GM06990 (cell line): Measurements from ENCODE around the gene MYO7A.

Source experiments
- DNase-seq: peaks from one replicate; pipeline ENCODE4 v3.0.0-alpha.2; 2011; ENCODE audit not compliant: insufficient read length; ENCODE audit errors: extremely low read depth
- H3K27me3 ChIP-seq: replicated peaks from 2 replicates; pipeline ENCODE4 v1.6.0; 2011; ENCODE audit warnings: low read length; ENCODE audit not compliant: control insufficient read depth, insufficient read depth
- H3K36me3 ChIP-seq: 2 replicates; pipeline ENCODE4 v1.5.1; 2011; ENCODE audit warnings: low read length; ENCODE audit not compliant: control insufficient read depth, insufficient read depth
- H3K4me3 ChIP-seq: replicated peaks from 2 replicates; pipeline ENCODE4 v1.5.1; 2011; ENCODE audit warnings: low read depth, mild to moderate bottlenecking, control low read depth, low read length
- TF ChIP-seq, protein P1 (sequence below): IDR thresholded peaks from 2 replicates; pipeline ENCODE4 v1.5.1; 2011; ENCODE audit warnings: low read length, control low read depth, mild to moderate bottlenecking, inconsistent platforms; ENCODE audit not compliant: insufficient read depth, poor library complexity, severe bottlenecking

Gene MYO7A

DNA sequence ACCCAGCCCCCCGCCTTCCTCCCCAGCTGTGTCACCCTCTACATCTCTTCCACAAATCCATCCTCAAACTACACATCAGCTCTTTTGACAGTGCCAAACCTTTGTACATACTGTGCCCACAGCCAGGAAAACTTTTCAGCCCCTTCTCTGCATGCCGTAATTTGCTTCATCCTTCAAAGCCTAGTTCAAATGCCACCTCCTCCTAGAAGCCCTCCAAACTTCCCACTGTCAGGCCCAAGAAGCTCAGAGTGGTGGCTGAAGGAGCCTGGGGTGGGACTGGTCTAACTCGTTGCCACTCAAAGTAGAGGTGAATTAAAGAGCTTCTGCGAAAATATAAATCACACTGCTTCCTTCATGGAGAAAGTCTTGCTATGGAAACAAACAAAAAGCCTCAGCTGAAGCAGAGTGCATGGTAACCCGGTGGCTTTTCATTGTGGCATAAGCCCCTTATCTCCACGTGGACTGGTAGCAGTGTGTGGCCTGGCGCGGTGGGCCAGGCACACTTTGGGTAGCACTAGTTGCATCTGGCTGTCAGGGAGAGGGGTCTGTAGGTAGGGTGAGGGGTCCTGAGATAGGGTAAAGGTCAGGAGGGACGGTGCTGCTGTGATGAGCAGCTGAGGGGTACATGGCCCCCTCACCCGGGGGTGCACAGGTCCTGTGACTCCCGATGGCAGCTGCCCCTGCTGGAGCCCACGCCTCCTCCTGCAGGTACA lies 76.9 kb downstream of the MYO7A start:
- Histone ChIP-seq H3K4me3 (no peak overlapping the region), H3K27me3 (no peaks in the 10 kb centered on the region; the same call in 1 of the 2 replicates), H3K36me3 (no peaks in the 10 kb centered on the region)
- no peak for DNase-seq
- TF ChIP-seq, protein P1, sequence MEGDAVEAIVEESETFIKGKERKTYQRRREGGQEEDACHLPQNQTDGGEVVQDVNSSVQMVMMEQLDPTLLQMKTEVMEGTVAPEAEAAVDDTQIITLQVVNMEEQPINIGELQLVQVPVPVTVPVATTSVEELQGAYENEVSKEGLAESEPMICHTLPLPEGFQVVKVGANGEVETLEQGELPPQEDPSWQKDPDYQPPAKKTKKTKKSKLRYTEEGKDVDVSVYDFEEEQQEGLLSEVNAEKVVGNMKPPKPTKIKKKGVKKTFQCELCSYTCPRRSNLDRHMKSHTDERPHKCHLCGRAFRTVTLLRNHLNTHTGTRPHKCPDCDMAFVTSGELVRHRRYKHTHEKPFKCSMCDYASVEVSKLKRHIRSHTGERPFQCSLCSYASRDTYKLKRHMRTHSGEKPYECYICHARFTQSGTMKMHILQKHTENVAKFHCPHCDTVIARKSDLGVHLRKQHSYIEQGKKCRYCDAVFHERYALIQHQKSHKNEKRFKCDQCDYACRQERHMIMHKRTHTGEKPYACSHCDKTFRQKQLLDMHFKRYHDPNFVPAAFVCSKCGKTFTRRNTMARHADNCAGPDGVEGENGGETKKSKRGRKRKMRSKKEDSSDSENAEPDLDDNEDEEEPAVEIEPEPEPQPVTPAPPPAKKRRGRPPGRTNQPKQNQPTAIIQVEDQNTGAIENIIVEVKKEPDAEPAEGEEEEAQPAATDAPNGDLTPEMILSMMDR, result no peak

DNA sequence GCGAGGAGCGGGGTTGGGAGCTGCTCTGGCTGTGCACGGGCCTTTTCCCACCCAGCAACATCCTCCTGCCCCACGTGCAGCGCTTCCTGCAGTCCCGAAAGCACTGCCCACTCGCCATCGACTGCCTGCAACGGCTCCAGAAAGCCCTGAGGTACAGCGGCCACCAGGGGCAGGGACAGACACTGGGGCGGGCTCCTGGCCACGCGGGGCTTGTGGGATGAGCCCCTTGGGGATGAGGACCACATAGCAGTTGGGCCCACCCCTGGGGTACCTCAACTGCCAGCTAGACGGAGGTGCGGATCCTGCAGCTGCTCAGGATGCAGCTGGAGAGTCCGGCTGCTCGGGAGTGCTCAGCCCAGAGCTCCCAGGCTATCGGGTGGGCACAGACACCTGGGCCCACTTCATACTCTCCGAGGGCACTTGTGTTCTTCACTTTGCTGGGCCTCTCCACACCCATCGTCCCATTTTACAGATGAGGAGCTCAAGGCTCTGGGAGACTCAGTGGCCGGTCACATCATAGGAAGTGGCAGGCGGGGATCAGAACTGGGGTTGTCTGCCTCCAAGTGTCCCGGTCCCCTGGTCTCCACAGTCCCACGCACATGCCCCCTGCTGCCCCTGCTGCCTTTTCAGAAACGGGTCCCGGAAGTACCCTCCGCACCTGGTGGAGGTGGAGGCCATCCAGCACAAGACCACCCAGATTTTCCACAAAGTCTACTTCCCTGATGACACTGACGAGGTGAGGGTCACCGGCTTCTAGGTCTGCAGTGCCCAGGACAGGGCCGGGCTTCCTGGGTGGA lies 77.6 kb downstream of the MYO7A start:
- no peak for DNase-seq
- H3K27me3 ChIP-seq, result no peaks in the 10 kb centered on the region; the same call in 1 of the 2 replicates
- no peaks in the 10 kb centered on the region for H3K36me3 ChIP-seq
- TF ChIP-seq, protein P1, result no peak
- no peak overlapping the region for H3K4me3 ChIP-seq

- H3K36me3 ChIP-seq, result no peaks in the 10 kb centered on the region
- no peaks in the 10 kb centered on the region; the same call in 1 of the 2 replicates for H3K27me3 ChIP-seq
- H3K4me3 ChIP-seq, result no peak overlapping the region
- no peak for DNase-seq
- TF ChIP-seq, protein P1, result no peak
Measured at GRCh38 chr11:77206264-77207018, 78.4 kb downstream of the MYO7A start.

- TF ChIP-seq, protein P1, result no peak
- DNase-seq, result no peak
- Histone ChIP-seq H3K36me3 (no peaks in the 10 kb centered on the region), H3K27me3 (no peaks in the 10 kb centered on the region; the same call in 1 of the 2 replicates), H3K4me3 (no peak overlapping the region)
Measured at GRCh38 chr11:77207019-77207485, 79.0 kb downstream of the MYO7A start.

DNA sequence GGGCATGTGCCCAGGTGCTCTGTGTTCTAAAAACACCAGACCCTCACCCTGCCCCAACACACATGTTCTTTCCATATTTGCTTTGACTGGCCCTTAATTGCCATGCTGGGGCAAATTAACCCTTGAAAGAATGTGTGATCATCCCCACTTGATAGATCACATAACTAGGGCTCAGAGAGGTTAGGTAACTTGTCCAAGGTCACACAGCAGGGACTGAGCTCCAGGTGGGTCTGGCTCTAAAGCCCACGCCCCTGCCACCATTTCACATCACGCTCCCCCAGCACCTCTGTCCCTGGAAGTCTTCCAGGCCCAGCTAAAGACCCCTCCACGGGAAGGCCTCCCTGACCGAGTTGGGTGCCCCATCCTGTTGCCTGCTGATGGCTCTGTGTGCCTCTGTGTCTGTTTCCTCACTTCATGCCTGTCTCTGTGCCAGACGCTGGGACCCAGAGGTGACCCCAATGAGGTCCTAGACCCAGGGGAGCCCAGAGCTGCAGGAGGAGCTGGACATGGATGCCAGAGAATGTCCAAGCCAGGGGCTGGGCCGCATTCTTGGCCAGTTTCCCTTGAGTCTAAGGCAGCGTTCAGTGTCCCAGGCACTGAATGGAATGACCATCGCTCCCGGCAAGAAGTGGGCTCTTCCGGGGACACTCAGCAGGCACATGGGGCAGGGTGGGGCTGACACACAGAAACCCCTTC lies 79.7 kb downstream of the MYO7A start:
- no peak for DNase-seq
- H3K36me3 ChIP-seq, result no peaks in the 10 kb centered on the region
- TF ChIP-seq, protein P1, result no peak
- H3K4me3 ChIP-seq, result no peak overlapping the region
- H3K27me3 ChIP-seq, result no peaks in the 10 kb centered on the region; the same call in 1 of the 2 replicates
